ENCODE measurements around the gene PGP.
A peak's percentile ranks its signal among the peaks of the same experiment; 100 is the strongest.

Gene PGP

DNA sequence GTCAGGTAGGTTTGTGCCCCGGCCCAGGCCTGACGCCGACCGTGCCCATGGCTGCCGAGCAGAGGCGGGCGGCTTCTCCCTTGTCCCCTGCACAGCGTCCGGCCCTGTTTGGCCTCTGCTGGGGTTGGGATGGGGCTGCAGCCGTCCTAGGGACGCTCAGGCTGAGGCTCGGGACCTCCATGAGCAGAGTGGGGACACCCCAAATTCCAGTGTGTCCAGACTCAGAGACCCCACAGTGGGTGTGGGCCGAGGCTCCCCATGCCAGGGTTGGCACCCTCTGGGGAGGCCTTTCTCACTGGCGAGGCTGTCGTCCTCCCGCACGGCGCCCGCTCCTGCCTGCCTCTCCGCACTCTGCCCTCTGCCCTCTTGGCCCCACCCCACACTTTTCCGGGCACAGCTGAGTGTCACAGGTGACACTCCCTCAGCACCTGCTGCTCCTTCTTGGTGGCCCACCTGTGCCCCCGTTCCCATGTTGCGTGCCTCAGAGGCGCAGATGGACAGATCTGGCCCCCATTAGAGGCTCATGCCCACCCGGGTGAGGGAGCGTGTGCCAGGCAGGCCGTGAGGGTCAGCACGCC is 43.0 kb downstream of the PGP start:
- Histone ChIP-seq H3K4me1 (ENCODE audit: control insufficient read depth in 5 of 5, insufficient read depth in 5 of 5, low read length in 5 of 5) (peaks cover 0 to 20% (median 10%) of the 10 kb centered on the region in 5 donors), H3K36me3 (ENCODE audit: control insufficient read depth in 5 of 5, insufficient read depth in 5 of 5, low read length in 5 of 5) (peaks cover 0 to 85% (median 66%) of the 10 kb centered on the region in 5 donors), H3K9ac (ENCODE audit: low read length in 5 of 5) (no peak overlapping the region), H3K4me3 (ENCODE audit: low read depth in 1 of 5, low read length in 5 of 5) (no peak overlapping the region), H3K27ac (ENCODE audit: low read depth, low read length) (no peak overlapping the region), H3K27me3 (ENCODE audit: control insufficient read depth in 5 of 5, insufficient read depth in 4 of 5, low read length in 5 of 5) (no peaks in the 10 kb centered on the region), H3K9me3 (ENCODE audit: control insufficient read depth in 5 of 5, low read length in 5 of 5) (no peaks in the 10 kb centered on the region)

DNA sequence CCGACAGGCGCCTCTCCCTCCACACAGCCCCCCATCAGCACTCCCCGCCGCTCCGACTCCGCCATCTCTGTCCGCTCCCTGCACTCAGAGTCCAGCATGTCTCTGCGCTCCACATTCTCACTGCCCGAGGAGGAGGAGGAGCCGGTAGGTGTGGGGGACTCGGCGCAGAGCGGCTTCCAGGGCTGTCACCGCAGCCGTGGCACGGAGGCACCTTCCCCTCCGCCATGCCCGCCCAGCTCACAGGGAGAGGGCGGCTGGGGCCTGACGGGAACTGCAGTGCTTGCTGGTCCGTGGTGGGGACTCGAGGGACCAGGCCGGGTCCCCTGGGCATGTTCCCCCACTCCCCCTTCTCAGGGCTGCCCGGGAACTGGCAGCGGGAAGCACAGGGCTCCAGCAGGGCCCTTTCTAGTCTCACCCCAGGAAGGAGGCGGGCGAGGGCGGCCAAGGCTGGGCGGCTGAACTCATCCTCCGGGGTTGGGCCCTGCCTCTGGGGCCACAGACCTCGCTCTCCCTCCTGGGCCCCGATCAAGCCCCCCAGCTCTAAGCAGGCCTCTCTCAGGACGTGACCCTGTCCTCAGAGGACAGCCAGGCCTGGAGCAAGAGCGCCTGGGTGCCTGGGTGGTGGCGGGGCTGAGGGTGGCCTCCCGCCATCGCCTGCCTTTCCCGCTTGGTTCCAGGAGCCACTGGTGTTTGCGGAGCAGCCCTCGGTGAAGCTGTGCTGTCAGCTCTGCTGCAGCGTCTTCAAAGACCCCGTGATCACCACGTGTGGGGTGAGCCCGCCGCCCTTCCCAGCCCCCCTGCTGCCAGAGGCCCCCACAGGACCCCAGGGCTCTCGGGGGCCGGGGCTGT is 43.8 kb downstream of the PGP start:
- H3K27me3 ChIP-seq (ENCODE audit: control insufficient read depth in 5 of 5, insufficient read depth in 4 of 5, low read length in 5 of 5) = no peaks in the 10 kb centered on the region
- peak overlapping the region in 3 of 5 donors; percentile 51 to 66 (median 59) for H3K4me3 ChIP-seq (ENCODE audit: low read depth in 1 of 5, low read length in 5 of 5)
- H3K4me1 ChIP-seq (ENCODE audit: control insufficient read depth in 5 of 5, insufficient read depth in 5 of 5, low read length in 5 of 5) = peaks cover 0 to 20% (median 10%) of the 10 kb centered on the region in 5 donors
- no peaks in the 10 kb centered on the region for H3K9me3 ChIP-seq (ENCODE audit: control insufficient read depth in 5 of 5, low read length in 5 of 5)
- H3K27ac ChIP-seq (ENCODE audit: low read depth, low read length) = peak overlapping the region; percentile 78
- H3K36me3 ChIP-seq (ENCODE audit: control insufficient read depth in 5 of 5, insufficient read depth in 5 of 5, low read length in 5 of 5) = peaks cover 0 to 85% (median 66%) of the 10 kb centered on the region in 5 donors
- H3K9ac ChIP-seq (ENCODE audit: low read length in 5 of 5) = peak overlapping the region in 2 of 5 donors; percentile 20 to 72

DNA sequence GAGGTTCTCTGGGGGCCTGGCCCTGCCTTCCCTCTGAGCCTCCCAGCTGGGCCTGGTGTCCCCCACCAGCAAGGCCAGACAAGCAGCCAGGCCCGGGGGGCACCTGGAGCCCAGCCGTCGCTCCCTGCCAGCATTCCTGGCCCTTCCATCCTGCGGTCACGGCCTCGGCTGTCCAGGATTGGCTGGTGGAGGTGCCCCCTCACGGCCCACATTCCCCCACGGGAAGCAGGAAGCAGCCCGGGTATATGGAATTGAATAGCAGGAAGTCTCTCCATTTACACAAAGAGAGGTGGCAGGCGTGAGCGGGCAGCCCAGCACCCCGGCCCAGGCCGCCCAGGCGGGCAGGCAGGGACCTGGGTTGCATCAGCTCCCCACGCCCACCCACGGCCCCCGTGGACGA is 44.6 kb downstream of the PGP start:
- H3K4me1 ChIP-seq (ENCODE audit: control insufficient read depth in 5 of 5, insufficient read depth in 5 of 5, low read length in 5 of 5) = peaks cover 0 to 20% (median 10%) of the 10 kb centered on the region in 5 donors
- no peaks in the 10 kb centered on the region for H3K9me3 ChIP-seq (ENCODE audit: control insufficient read depth in 5 of 5, low read length in 5 of 5)
- H3K27ac ChIP-seq (ENCODE audit: low read depth, low read length) = peak overlapping the region; percentile 78
- peak overlapping the region in 3 of 5 donors; percentile 51 to 66 (median 59) for H3K4me3 ChIP-seq (ENCODE audit: low read depth in 1 of 5, low read length in 5 of 5)
- H3K36me3 ChIP-seq (ENCODE audit: control insufficient read depth in 5 of 5, insufficient read depth in 5 of 5, low read length in 5 of 5) = peaks cover 0 to 83% (median 63%) of the 10 kb centered on the region in 5 donors
- H3K27me3 ChIP-seq (ENCODE audit: control insufficient read depth in 5 of 5, insufficient read depth in 4 of 5, low read length in 5 of 5) = no peaks in the 10 kb centered on the region
- peak overlapping the region in 3 of 5 donors; percentile 8 to 72 (median 20) for H3K9ac ChIP-seq (ENCODE audit: low read length in 5 of 5)

DNA sequence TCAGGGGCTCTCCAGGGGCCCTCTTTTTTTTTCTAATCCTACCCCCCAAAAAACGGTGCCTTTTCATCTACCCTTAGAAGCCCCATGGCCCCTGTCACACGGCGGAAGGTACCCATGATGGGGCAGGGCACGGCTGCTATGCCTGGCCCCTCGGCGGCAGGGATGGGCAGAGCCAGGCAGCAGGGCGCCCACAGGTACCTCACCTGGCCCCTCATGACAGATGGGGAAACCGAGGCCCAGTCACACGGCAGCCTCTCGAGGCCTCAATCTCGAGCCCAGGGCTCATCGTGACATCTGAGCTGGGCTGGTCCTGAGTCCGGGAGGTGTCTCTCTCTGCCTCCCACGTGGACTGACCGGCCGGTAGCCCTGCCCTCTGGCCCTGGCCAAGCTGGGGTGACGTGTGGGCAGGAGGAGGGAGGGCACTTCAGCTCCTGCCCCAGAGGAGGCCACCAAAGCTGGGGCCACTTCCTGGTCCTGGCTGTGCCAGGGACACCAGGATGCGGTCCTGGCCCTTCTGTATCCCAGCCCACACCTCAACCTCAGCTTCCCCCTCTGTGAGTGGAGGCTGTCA is 47.5 kb downstream of the PGP start:
- no peaks in the 10 kb centered on the region for H3K27me3 ChIP-seq (ENCODE audit: control insufficient read depth in 5 of 5, insufficient read depth in 4 of 5, low read length in 5 of 5)
- H3K4me1 ChIP-seq (ENCODE audit: control insufficient read depth in 5 of 5, insufficient read depth in 5 of 5, low read length in 5 of 5) = peaks cover 0 to 20% (median 10%) of the 10 kb centered on the region in 5 donors
- H3K9me3 ChIP-seq (ENCODE audit: control insufficient read depth in 5 of 5, low read length in 5 of 5) = no peaks in the 10 kb centered on the region
- no peak overlapping the region for H3K27ac ChIP-seq (ENCODE audit: low read depth, low read length)
- no peak overlapping the region for H3K9ac ChIP-seq (ENCODE audit: low read length in 5 of 5)
- H3K4me3 ChIP-seq (ENCODE audit: low read depth in 1 of 5, low read length in 5 of 5) = no peak overlapping the region
- peaks cover 0 to 56% (median 42%) of the 10 kb centered on the region in 5 donors for H3K36me3 ChIP-seq (ENCODE audit: control insufficient read depth in 5 of 5, insufficient read depth in 5 of 5, low read length in 5 of 5)

DNA sequence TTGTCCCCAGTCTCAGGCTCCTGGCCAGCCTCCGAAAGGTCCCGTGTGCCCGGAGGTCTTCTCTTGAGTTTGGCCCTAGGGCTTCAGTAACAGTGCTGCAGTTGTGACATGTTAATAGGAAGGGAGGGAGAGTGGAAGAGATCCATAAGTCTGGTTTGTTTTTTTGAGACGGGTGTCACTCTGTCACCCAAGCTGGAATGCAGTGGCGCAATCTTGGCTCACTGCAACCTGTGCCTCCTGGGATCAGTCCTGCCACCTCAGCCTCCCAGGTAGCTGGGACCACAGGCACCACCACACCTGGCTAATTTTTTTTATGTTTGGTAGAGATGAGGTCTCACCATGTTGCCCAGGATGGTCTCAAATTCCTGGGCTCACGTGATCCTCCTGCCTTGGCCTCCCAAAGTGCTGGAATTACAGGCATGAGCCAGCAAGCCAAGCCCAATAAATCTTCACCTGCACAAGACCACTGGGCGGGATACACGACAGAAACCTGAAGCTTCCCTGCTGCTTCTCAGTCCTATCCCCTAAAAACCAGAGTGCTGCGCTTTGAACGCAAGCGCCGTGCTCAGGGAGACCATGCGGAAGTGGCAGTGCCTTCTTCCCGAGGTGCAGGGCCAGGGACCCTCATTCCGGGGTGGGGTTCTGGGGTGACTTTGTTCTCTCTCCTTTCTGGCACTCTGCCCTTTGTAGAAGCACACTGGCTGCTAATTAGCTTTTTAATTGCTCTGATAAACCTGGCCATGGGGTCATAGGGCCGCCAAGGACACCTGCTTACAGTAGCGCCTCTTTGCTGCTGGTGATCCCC is 48.2 kb downstream of the PGP start:
- H3K4me3 ChIP-seq (ENCODE audit: low read depth in 1 of 5, low read length in 5 of 5) = no peak overlapping the region
- no peaks in the 10 kb centered on the region for H3K9me3 ChIP-seq (ENCODE audit: control insufficient read depth in 5 of 5, low read length in 5 of 5)
- no peak overlapping the region for H3K9ac ChIP-seq (ENCODE audit: low read length in 5 of 5)
- no peaks in the 10 kb centered on the region for H3K27me3 ChIP-seq (ENCODE audit: control insufficient read depth in 5 of 5, insufficient read depth in 4 of 5, low read length in 5 of 5)
- peaks cover 0 to 49% (median 35%) of the 10 kb centered on the region in 5 donors for H3K36me3 ChIP-seq (ENCODE audit: control insufficient read depth in 5 of 5, insufficient read depth in 5 of 5, low read length in 5 of 5)
- H3K4me1 ChIP-seq (ENCODE audit: control insufficient read depth in 5 of 5, insufficient read depth in 5 of 5, low read length in 5 of 5) = peaks cover 0 to 20% (median 16%) of the 10 kb centered on the region in 5 donors
- H3K27ac ChIP-seq (ENCODE audit: low read depth, low read length) = no peak overlapping the region

DNA sequence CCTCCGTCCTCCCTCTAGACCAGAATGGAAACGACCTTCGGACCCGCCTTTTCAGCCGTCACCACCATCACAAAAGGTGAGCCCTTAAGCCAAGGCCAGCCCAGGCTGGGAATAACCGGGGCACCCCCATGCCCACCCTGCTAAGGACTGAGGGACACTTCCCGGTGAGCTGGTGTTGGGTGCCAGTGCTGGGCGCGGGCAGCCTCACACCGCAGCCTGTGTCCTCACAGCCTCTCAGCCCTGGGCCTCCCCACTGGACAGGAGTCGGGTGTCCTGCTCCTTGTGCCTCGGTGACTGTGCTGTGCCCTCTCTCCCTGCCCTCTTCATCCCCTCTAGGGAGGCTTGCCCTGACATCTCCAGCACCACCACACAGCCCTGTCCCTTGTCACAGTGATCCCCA is 48.8 kb downstream of the PGP start:
- no peak overlapping the region for H3K27ac ChIP-seq (ENCODE audit: low read depth, low read length)
- H3K9me3 ChIP-seq (ENCODE audit: control insufficient read depth in 5 of 5, low read length in 5 of 5) = no peaks in the 10 kb centered on the region
- H3K4me1 ChIP-seq (ENCODE audit: control insufficient read depth in 5 of 5, insufficient read depth in 5 of 5, low read length in 5 of 5) = peaks cover 0 to 20% (median 17%) of the 10 kb centered on the region in 5 donors
- peaks cover 0 to 43% (median 30%) of the 10 kb centered on the region in 5 donors for H3K36me3 ChIP-seq (ENCODE audit: control insufficient read depth in 5 of 5, insufficient read depth in 5 of 5, low read length in 5 of 5)
- H3K4me3 ChIP-seq (ENCODE audit: low read depth in 1 of 5, low read length in 5 of 5) = no peak overlapping the region
- no peaks in the 10 kb centered on the region for H3K27me3 ChIP-seq (ENCODE audit: control insufficient read depth in 5 of 5, insufficient read depth in 4 of 5, low read length in 5 of 5)
- H3K9ac ChIP-seq (ENCODE audit: low read length in 5 of 5) = no peak overlapping the region

DNA sequence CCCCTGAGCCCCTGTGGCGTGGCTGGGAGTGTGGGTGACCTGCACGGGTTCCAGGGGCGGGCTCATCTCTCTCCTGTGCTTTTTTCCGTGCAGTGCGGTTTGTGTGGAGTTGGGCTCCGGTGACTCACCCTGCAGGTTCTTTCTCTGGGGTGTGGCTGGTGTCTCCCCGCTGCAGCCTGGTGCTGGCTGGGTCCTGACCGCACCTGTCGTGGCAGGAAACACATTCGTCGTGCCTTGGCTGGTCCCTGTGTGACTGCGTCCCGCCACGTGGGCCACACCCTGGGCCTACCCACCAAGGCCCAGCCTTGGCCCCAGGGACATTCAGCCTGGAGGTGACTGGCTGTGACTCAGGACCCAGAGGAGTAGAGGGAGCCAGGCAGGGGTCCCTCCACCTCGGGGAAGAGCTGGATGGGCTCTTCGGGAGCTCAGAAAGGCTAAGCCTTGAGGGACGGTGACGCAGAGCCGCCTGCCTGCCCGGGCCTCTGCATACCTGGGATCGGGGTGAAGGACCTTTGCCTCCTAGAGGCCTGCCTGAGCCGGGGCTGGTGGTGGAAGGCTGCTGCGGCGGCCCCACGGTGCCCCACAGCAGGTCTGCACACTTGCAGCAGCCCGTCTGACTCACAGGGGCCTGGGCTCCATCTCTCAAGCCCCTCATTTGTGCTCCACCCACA is 51.3 kb downstream of the PGP start:
- H3K36me3 ChIP-seq (ENCODE audit: control insufficient read depth in 5 of 5, insufficient read depth in 5 of 5, low read length in 5 of 5) = peaks cover 0 to 30% (median 25%) of the 10 kb centered on the region in 5 donors
- no peaks in the 10 kb centered on the region for H3K9me3 ChIP-seq (ENCODE audit: control insufficient read depth in 5 of 5, low read length in 5 of 5)
- no peaks in the 10 kb centered on the region for H3K27me3 ChIP-seq (ENCODE audit: control insufficient read depth in 5 of 5, insufficient read depth in 4 of 5, low read length in 5 of 5)
- H3K9ac ChIP-seq (ENCODE audit: low read length in 5 of 5) = no peak overlapping the region
- no peak overlapping the region for H3K27ac ChIP-seq (ENCODE audit: low read depth, low read length)
- no peak overlapping the region for H3K4me3 ChIP-seq (ENCODE audit: low read depth in 1 of 5, low read length in 5 of 5)
- H3K4me1 ChIP-seq (ENCODE audit: control insufficient read depth in 5 of 5, insufficient read depth in 5 of 5, low read length in 5 of 5) = peaks cover 0 to 34% (median 29%) of the 10 kb centered on the region in 5 donors

DNA sequence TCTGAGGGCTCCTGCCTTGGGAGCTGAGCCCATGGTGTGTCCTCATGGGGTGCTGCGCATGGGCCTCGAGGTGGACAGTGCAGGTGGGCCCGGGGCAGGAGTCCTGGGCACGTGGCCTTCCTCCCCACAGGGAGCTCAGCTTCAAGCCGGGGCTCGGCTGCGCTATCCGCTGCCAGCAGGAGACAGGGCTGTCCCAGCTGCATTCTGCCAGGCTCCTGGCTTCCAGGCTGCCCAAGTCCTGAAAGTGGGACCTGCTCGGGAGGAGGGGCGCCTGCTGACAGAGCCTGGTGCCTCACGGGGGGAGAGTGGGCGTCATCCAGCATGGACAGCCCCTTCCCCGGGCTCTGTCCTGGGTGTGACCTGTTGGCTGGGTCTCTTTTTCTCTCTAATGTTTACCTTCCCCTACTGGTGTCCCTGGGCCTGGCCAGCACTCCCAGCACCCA is 51.9 kb downstream of the PGP start:
- Histone ChIP-seq H3K9ac (ENCODE audit: low read length in 5 of 5) (no peak overlapping the region), H3K9me3 (ENCODE audit: control insufficient read depth in 5 of 5, low read length in 5 of 5) (no peaks in the 10 kb centered on the region), H3K36me3 (ENCODE audit: control insufficient read depth in 5 of 5, insufficient read depth in 5 of 5, low read length in 5 of 5) (peaks cover 0 to 23% (median 19%) of the 10 kb centered on the region in 5 donors), H3K4me1 (ENCODE audit: control insufficient read depth in 5 of 5, insufficient read depth in 5 of 5, low read length in 5 of 5) (peaks cover 0 to 41% (median 36%) of the 10 kb centered on the region in 5 donors), H3K27ac (ENCODE audit: low read depth, low read length) (no peak overlapping the region), H3K4me3 (ENCODE audit: low read depth in 1 of 5, low read length in 5 of 5) (no peak overlapping the region), H3K27me3 (ENCODE audit: control insufficient read depth in 5 of 5, insufficient read depth in 4 of 5, low read length in 5 of 5) (no peaks in the 10 kb centered on the region)

DNA sequence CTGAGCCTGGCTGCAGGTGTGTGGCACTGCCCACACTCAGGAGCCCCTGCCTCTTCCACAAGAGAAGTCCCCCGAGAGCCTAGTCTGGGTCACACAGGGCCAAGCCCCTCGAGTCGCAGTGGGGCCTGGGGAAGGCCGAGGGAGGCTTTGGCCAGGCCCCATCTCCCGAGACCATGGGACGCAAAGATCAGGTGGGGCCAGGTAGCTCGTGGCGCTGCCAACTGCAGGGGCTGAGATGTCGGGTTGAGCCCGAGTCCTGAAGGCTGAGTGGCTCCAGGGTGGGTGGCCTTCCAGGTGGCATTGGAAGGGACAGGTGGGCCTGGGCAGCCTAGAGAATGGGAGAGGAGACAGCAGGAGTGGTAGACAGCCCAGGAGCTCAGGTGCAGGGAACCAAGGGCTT is 52.7 kb downstream of the PGP start:
- no peak overlapping the region for H3K4me3 ChIP-seq (ENCODE audit: low read depth in 1 of 5, low read length in 5 of 5)
- no peak overlapping the region for H3K27ac ChIP-seq (ENCODE audit: low read depth, low read length)
- H3K36me3 ChIP-seq (ENCODE audit: control insufficient read depth in 5 of 5, insufficient read depth in 5 of 5, low read length in 5 of 5) = peaks cover 0 to 16% (median 12%) of the 10 kb centered on the region in 5 donors
- H3K9ac ChIP-seq (ENCODE audit: low read length in 5 of 5) = no peak overlapping the region
- no peaks in the 10 kb centered on the region for H3K9me3 ChIP-seq (ENCODE audit: control insufficient read depth in 5 of 5, low read length in 5 of 5)
- no peaks in the 10 kb centered on the region for H3K27me3 ChIP-seq (ENCODE audit: control insufficient read depth in 5 of 5, insufficient read depth in 4 of 5, low read length in 5 of 5)
- peaks cover 3 to 49% (median 43%) of the 10 kb centered on the region in 5 donors for H3K4me1 ChIP-seq (ENCODE audit: control insufficient read depth in 5 of 5, insufficient read depth in 5 of 5, low read length in 5 of 5)
